GM19467 (cell line): ENCODE data around the gene TEX264.

Source experiments
- ATAC-seq: cut with Tn5 transposase; IDR thresholded peaks from one replicate; pipeline ENCODE4 v1.9.1; 2021; ENCODE audit warnings: mild to moderate bottlenecking, moderate library complexity; ENCODE audit not compliant: unreplicated experiment

The TEX264 gene

GRCh38 chr3:51673802-51674654 lies 3.0 kb downstream of the TEX264 start:
- ATAC-seq, result no peak

- no peak for ATAC-seq
Measured at GRCh38 chr3:51675201-51675611, 4.2 kb downstream of the TEX264 start.

DNA sequence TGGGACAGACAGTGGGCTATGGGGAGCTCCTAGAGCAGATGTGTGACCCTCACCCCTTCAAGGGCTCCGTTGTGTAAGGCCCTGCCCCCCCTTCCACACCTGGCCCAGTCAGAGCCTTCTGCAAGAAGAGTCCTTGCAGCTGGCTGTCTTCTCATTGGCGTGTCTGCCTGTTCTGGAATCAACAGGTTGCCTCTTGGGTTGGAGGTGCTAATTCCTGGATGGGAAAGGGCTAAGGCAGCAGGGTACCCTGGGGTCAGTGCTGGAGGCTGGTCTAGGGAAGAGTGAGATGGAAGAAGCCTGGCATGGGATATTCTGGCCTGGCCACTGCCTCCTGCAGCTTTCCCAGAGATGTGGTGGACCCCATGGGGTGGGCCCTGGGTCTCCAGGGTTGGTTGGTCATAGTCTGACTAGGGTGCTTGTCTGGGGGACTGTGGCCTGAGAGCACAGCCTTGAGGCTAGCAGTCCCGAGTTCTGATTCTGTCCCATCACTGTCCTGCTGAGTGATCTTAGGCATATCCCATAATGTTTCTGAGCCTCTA lies 5.1 kb downstream of the TEX264 start:
- ATAC-seq, result no peak

DNA sequence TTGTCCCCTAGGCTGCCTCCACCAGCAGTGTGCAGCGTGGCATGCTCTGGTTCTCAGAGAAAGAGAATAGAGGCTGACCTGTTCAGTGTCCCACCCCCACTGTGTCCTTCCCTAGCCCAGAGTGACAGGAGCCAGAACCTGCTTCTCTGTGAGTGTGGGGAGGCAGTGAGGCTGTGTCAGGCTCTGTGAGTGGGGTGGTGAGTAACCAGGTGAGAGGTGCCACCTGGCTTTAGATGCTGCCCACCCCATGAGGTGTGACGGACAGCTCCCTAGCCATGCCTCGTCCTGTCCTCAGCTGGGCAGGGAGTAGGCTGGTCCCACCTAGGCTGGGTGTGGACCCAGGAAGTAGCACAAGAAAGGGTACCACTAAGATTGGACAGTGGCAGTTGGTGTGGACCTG lies 6.3 kb downstream of the TEX264 start:
- ATAC-seq, result no peak

- ATAC-seq, result no peak
Measured at GRCh38 chr3:51678186-51678585, 7.1 kb downstream of the TEX264 start.

DNA sequence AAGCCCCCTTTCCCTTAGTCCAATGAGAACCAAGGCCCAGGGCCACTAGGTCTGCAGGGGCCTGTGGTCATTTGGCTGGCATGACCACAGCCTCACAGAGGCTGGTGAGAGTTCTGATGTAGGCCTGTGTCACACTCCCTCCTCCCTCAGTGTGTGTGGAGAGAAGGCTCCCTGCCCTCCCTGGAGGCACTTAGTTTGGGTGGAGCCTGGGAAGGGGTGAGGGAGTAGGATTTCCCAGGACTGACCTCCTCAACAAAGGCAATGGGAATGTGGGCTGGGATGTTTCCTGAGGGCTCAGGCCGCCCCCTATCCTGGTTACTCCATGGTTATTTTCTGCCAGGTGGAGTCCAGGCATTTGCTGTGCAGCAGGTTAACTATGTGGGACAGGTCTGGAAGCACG lies 7.6 kb downstream of the TEX264 start:
- ATAC-seq, result no peak

DNA sequence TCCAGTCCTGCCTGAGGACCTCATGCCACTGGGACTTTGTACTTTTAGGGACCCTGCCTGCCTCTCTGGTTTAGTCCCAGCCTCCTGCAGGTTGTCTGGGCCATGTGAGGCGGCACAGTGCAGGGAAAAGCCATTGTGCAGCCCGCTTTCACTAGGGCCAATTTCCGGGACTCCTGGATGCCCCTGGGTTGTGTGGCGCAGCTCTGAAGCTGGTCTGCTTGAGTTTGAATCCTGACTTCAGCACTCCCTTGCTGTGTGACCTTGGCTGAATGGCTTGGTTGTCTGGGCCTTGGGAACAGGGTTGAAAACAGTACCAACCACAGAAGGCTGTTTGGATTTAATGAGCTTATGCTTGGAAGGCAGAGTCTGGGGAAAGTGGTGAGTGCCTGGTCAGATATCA lies 8.3 kb downstream of the TEX264 start:
- no peak for ATAC-seq

GRCh38 chr3:51679777-51680176 lies 8.7 kb downstream of the TEX264 start:
- no peak for ATAC-seq

DNA sequence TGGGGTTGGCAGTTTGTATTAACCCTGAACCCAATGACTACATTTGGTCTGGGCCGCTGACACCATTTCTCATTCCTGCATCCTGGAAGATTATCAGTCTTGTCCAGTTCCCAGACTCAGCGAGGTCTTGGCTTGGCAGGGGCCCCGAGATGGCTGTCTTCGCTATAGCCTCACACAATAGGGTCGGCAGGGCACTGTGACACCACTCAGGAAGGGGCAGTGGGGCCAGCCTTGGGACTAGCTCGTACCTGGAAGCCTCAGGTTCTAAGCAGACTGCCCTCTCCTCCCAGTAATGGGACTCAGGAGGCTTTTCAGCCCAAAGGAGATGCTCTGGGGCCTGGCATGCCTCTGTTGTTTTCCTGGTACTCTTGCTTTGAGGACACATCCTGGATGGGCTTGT lies 9.1 kb downstream of the TEX264 start:
- ATAC-seq, result no peak

GRCh38 chr3:51680663-51681230 lies 9.7 kb downstream of the TEX264 start:
- no peak for ATAC-seq

DNA sequence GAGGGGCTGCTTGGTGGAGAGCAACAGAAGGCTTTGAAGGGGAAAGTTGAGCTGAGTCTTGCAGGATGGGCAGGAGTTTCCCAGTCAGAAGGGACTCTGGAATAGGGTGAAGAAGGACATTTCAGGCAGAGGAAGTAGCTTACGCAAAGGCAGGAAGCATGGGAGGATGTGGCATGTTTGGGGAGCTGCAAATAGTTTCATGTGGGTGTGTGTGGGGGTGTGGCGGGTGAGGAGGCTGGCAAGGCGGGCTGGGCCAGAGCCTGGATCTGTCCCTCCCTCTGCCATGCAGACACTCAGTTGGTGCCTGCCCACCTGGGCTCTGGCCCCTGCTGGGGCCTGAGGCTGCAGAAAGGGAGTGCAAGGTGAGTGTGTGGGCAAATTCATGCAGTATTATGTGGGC lies 10.4 kb downstream of the TEX264 start:
- ATAC-seq, result no peak

GRCh38 chr3:51682079-51682478 lies 11.0 kb downstream of the TEX264 start:
- peak; percentile 77 for ATAC-seq

GRCh38 chr3:51682526-51682925 lies 11.5 kb downstream of the TEX264 start:
- no peak for ATAC-seq

DNA sequence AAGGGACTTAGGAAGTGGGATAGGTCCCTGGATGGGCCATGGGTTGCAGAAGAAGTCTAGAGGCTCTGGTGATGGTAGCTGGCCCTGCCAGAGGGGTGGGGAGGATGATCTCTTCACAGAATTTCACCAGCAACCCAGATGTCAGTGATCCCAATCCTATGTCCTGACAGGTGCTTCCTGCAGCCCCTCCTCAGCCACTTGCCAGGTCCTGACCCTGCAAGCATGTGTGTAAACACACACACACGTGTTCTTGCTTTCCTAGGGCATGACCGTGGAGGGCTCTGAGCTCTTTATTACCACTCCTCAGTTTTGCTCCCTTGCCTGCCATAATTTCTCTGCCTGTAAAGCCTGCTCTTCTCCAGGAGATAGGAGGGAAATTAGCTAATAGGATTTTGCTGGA lies 12.5 kb downstream of the TEX264 start:
- ATAC-seq, result no peak

DNA sequence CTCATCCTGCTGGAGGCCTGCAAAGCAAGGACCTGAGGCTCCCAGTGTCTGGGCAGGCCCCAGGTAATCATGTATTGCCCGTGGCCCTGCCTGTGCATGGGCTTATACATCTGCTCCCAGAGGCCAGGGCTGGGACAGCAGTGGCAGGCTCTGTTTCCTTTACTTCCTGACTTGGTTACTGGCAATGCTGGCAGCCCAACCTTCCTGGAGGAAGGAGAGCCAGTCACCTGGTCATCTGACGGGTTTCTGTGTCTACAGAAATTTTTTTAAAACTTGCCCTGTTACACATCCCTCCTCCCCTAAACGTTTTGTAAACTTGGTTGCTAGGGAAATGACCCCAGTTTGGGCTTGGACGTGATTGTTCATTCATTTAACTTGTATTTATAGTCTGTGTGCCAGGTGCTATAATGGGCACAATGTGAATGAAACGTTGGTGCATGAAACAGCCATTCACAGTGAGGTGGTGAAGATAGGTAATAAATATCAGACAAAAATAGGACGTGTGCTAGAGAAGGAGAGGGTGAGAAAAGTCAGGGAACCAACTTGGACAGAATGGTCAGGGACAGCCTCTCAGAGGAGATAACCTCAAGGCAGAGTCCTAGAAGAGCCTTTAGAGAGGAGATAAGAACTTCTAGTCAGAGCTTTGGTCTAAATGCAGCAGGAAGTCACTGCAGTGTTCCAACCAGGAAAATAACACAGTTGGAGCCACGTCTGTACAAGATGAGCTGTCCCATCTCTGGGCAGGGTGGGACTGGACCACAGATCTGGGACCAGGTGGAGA lies 14.1 kb downstream of the TEX264 start:
- no peak for ATAC-seq

GRCh38 chr3:51686056-51686455 lies 15.0 kb downstream of the TEX264 start:
- no peak for ATAC-seq

GRCh38 chr3:51686512-51687215 lies 15.6 kb downstream of the TEX264 start:
- ATAC-seq, result peak; percentile 55

GRCh38 chr3:51687431-51688205 lies 16.6 kb downstream of the TEX264 start:
- no peak for ATAC-seq

- no peak for ATAC-seq
Measured at GRCh38 chr3:51688206-51688600, 17.2 kb downstream of the TEX264 start.

DNA sequence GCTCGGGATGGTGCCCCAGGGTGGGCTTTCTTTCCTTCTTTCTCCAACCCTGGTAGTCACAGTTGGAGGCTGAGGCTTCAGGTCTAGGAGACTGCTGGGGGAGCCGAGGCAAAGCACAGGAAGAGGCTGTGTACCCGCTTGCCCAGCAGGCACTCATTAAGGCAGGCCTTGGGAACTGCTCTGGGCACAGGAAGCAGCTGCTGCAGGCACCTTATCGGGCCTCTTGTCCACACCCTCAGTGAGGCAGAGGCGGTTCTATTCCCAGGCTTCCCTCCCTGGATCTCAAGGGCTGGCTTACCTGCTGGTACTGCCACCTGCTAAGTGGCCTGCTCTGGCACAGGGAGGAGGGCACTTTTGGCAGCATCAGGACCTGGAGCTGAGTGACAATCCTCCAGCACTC lies 20.0 kb downstream of the TEX264 start:
- no peak for ATAC-seq
